MM.1S (cell line): Measurements from ENCODE around the gene ZSWIM4.
"Not testable (repeated sequence)": the region's sequence is repeated elsewhere in the genome, so short reads cannot be mapped to it uniquely, and the experiment has no call there.

ENCODE experiments used
- DNase-seq: peaks from one replicate; pipeline ENCODE4 v3.0.0-alpha.2; 2015
- H2AFZ ChIP-seq: fragments of 300-600 bp; sonication (generic); 2 replicates; pipeline ENCODE4 v1.6.0; 2016; ENCODE audit warnings: antibody characterized with exemption, low read length
- H3F3A ChIP-seq: fragments of 300-600 bp; sonication (generic); 2 replicates; pipeline ENCODE4 v1.6.1; 2016; ENCODE audit warnings: mild to moderate bottlenecking, antibody characterized with exemption, low read length, moderate library complexity, mixed read lengths; ENCODE audit not compliant: insufficient read depth
- H3K27ac ChIP-seq: fragments of 300-600 bp; sonication (generic); 2 replicates; pipeline ENCODE4 v1.5.1; 2016; ENCODE audit warnings: mild to moderate bottlenecking, low read length
- H3K27me3 ChIP-seq: fragments of 300-600 bp; sonication (generic); replicated peaks from 2 replicates; pipeline ENCODE4 v1.6.0; 2016; ENCODE audit warnings: low read length; ENCODE audit not compliant: insufficient read depth
- H3K36me3 ChIP-seq: fragments of 300-600 bp; sonication (generic); replicated peaks from 2 replicates; pipeline ENCODE4 v1.6.1; 2016; ENCODE audit warnings: mild to moderate bottlenecking, low read length, mixed read lengths; ENCODE audit not compliant: insufficient read depth
- H3K4me1 ChIP-seq: fragments of 300-600 bp; sonication (generic); 2 replicates; pipeline ENCODE4 v1.6.1; 2016; ENCODE audit warnings: low read length, mixed read lengths
- H3K4me2 ChIP-seq: fragments of 300-600 bp; sonication (generic); 2 replicates; pipeline ENCODE4 v1.6.0; 2016; ENCODE audit warnings: low read depth, low read length
- H3K4me3 ChIP-seq: fragments of 300-600 bp; sonication (generic); 2 replicates; pipeline ENCODE4 v1.5.1; 2016; ENCODE audit warnings: low read length, mixed read lengths
- H3K79me2 ChIP-seq: fragments of 300-600 bp; sonication (generic); 2 replicates; pipeline ENCODE4 v1.6.1; 2016; ENCODE audit warnings: mixed run types, low read length, mixed read lengths
- H3K9ac ChIP-seq: fragments of 300-600 bp; sonication (generic); 2 replicates; pipeline ENCODE4 v1.6.1; 2016; ENCODE audit warnings: low read length, mixed read lengths
- H3K9me2 ChIP-seq: fragments of 300-600 bp; sonication (generic); replicated peaks from 2 replicates; pipeline ENCODE4 v1.6.1; 2016; ENCODE audit warnings: mild to moderate bottlenecking, low read length, mixed read lengths; ENCODE audit not compliant: insufficient read depth
- H3K9me3 ChIP-seq: fragments of 300-600 bp; sonication (generic); replicated peaks from 2 replicates; pipeline ENCODE4 v1.6.1; 2016; ENCODE audit warnings: mild to moderate bottlenecking, low read length, mixed read lengths; ENCODE audit not compliant: insufficient read depth
- H4K20me1 ChIP-seq: fragments of 300-600 bp; sonication (generic); 2 replicates; pipeline ENCODE4 v1.6.1; 2016; ENCODE audit warnings: mild to moderate bottlenecking, low read length, moderate library complexity, mixed read lengths; ENCODE audit not compliant: insufficient read depth
- EZH2 ChIP-seq: fragments of 300-600 bp; sonication (generic); optimal IDR thresholded peaks from 2 replicates; pipeline ENCODE3; 2017; ENCODE audit warnings: low read depth, mild to moderate bottlenecking, antibody characterized with exemption, low read length, mixed read lengths
- EZH2phosphoT487 ChIP-seq: fragments of 300-600 bp; sonication (generic); IDR thresholded peaks from 2 replicates; pipeline ENCODE4 v1.6.1; 2018; ENCODE audit warnings: antibody characterized with exemption, low read length
- TF ChIP-seq, protein P1 (sequence below): fragments of 300-600 bp; sonication (generic); IDR thresholded peaks from 2 replicates; pipeline ENCODE4 v1.5.1; 2016; ENCODE audit warnings: antibody characterized with exemption, low read length, mixed read lengths

Gene ZSWIM4

DNA sequence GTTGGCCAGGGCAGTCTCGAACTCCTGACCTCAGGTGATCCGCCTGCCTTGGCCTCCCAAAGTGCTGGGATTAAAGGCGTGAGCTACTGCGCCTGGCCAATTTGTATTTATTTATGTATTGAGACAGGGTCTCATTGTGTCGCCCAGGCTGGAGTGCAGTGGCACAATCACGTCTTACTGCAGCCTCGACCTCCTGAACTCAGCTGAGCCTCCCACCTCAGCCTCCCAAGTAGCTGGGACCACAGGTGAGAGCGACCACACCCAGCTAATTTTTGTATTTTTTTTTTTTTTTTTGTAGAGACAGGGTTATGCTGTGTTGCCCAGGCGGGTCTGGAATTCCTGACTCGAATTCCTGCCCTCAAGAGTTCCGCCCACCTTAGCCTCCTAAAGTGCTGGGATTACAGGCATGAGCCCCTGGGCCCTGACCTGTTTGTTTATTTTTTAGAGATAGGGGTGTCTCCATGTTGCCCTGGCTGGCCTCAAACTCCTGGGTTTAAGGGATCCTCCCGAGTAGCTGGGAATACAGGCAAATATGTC, 57.0 kb downstream of the ZSWIM4 start:
- H2AFZ ChIP-seq, H3K4me3 ChIP-seq, H3K27ac ChIP-seq, H3K36me3 ChIP-seq, H3K4me2 ChIP-seq, H3K27me3 ChIP-seq, H3K4me1 ChIP-seq, H3K79me2 ChIP-seq, H3K9me3 ChIP-seq, H3K9ac ChIP-seq, H4K20me1 ChIP-seq, DNase-seq, H3K9me2 ChIP-seq: not testable (repeated sequence)
- H3F3A ChIP-seq = peaks cover 14% of the 10 kb centered on the region; the same call in 1 of the 2 replicates

DNA sequence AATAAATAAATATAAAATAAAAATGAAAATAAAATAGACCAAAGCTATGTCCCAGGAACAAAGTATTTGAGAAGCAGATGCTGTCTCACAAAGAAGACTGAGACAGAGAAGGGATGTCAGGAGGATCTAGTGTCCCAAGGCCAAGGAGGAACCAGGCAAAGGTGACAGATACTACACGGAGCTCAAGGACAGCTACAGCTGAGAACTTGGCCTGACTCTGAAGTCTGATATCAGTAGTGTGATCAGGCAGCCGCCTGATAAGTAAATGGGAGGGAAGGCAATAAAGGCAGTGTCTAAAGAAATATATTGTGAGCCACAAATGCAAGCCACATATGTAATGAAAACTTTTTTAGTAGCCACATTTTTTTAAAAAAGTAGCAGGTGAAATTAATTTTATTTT, 61.3 kb downstream of the ZSWIM4 start:
- no peak overlapping the region for H2AFZ ChIP-seq
- no peaks in the 10 kb centered on the region for H3K36me3 ChIP-seq
- no peak overlapping the region for H3K4me2 ChIP-seq

GRCh38 chr19:13859361-13859880, 64.2 kb downstream of the ZSWIM4 start:
- Histone ChIP-seq H3K9ac (no peak overlapping the region), H3K27me3 (peaks cover 17% of the 10 kb centered on the region), H3K27ac (no peak overlapping the region), H3K36me3 (no peaks in the 10 kb centered on the region), H3K9me2 (no peaks in the 10 kb centered on the region), H4K20me1 (no peaks in the 10 kb centered on the region), H3K4me2 (no peak overlapping the region), H3K4me1 (peaks cover 5% of the 10 kb centered on the region; the same call in 1 of the 2 replicates), H2AFZ (no peak overlapping the region), H3K79me2 (no peaks in the 10 kb centered on the region), H3F3A (no peaks in the 10 kb centered on the region), H3K9me3 (no peaks in the 10 kb centered on the region), H3K4me3 (no peak overlapping the region)
- DNase-seq = no peak
- no peak for TF ChIP-seq EZH2phosphoT487
- TF ChIP-seq EZH2 = no peak
- TF ChIP-seq, protein P1, sequence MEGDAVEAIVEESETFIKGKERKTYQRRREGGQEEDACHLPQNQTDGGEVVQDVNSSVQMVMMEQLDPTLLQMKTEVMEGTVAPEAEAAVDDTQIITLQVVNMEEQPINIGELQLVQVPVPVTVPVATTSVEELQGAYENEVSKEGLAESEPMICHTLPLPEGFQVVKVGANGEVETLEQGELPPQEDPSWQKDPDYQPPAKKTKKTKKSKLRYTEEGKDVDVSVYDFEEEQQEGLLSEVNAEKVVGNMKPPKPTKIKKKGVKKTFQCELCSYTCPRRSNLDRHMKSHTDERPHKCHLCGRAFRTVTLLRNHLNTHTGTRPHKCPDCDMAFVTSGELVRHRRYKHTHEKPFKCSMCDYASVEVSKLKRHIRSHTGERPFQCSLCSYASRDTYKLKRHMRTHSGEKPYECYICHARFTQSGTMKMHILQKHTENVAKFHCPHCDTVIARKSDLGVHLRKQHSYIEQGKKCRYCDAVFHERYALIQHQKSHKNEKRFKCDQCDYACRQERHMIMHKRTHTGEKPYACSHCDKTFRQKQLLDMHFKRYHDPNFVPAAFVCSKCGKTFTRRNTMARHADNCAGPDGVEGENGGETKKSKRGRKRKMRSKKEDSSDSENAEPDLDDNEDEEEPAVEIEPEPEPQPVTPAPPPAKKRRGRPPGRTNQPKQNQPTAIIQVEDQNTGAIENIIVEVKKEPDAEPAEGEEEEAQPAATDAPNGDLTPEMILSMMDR = no peak

More for the DNA sequence above, 61.3 kb downstream of the ZSWIM4 start:
- Histone ChIP-seq H3K9me2 (no peaks in the 10 kb centered on the region), H4K20me1 (no peaks in the 10 kb centered on the region), H3K9ac (no peak overlapping the region), H3F3A (no peaks in the 10 kb centered on the region), H3K4me1 (peaks cover 1% of the 10 kb centered on the region; the same call in 1 of the 2 replicates), H3K27ac (no peak overlapping the region), H3K27me3 (0 out of 2 replicates have a peak, but pooled peaks cover 5% of the 10 kb centered on the region), H3K4me3 (no peak overlapping the region), H3K79me2 (no peaks in the 10 kb centered on the region), H3K9me3 (no peaks in the 10 kb centered on the region)
- DNase-seq = no peak
- TF ChIP-seq EZH2 (no peak), EZH2phosphoT487 (no peak)
- TF ChIP-seq, protein P1 = no peak

DNA sequence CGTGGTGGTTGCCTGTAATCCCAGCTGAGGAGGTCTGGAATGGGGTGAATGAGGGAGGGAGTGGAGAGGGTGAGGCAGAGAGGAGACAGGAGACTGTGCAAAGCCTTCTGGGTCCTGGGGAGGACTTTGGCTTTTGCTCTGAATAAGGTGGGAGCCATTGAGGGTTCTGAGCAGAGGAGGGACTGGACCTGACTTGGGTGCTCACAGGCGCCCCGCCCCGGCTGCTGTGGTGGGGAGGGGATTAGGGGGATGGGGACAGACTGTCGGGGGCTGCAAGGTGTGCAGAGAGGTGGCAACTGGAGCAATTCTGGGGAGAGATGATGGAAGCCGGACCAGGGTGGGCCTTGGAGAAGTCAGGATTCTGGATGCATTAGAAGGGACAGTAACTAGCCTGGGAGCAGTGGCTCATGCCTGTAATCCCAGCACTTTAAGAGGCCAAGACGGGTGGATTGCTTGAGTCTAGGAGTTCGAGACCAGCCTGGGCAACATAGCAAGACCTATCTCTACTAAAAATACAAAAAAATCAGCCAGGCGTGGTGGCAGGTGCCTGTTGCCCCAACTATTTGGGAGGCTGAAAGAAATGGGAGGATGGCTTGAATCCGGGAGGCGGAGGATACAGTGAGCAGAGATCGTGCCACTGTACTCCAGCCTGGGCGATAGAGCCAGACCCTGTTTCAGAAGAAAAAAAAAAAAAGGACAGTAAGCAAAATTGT, 65.6 kb downstream of the ZSWIM4 start:
- Histone ChIP-seq H2AFZ (no peak overlapping the region), H3K9me2 (no peaks in the 10 kb centered on the region), H3K79me2 (no peaks in the 10 kb centered on the region), H3K9me3 (no peaks in the 10 kb centered on the region), H3K4me3 (no peak overlapping the region), H3K36me3 (no peaks in the 10 kb centered on the region), H3F3A (no peaks in the 10 kb centered on the region), H3K4me2 (no peak overlapping the region), H3K27me3 (peaks cover 23% of the 10 kb centered on the region), H3K4me1 (peaks cover 5% of the 10 kb centered on the region; the same call in 1 of the 2 replicates), H4K20me1 (no peaks in the 10 kb centered on the region), H3K9ac (no peak overlapping the region), H3K27ac (no peak overlapping the region)
- DNase-seq = no peak
- TF ChIP-seq, protein P1 = no peak
- no peak for TF ChIP-seq EZH2phosphoT487
- TF ChIP-seq EZH2 = no peak
